Sigmoid colon (tissue), 7 donors: ENCODE results near the gene SETD3. TPM values are rescaled to one million over a fixed set of nuclear protein-coding genes. Genes with fewer than 3 reads are reported as not detected.

ENCODE experiments used
- DNase-seq: peaks from one replicate; pipeline ENCODE4 v3.0.0-alpha.2; 2019
- H3K27ac ChIP-seq, 4 donors: fragments of 200-600 bp; sonication (generic); one replicate each; pipeline ENCODE4 v1.5.1; 2016 to 2019; ENCODE audit warnings: mild to moderate bottlenecking in 1 of 4
- H3K27me3 ChIP-seq, 3 donors: fragments of 200-600 bp; sonication (generic); one replicate each; pipeline ENCODE4 v1.5.1; 2019; ENCODE audit warnings: mild to moderate bottlenecking in 1 of 3
- H3K36me3 ChIP-seq, 4 donors: fragments of 200-600 bp; sonication (generic); one replicate each; pipeline ENCODE4 v1.5.1; 2016 to 2019
- H3K4me1 ChIP-seq, 4 donors: fragments of 200-600 bp; sonication (generic); one replicate each; pipeline ENCODE4 v1.5.1; 2017 to 2019
- H3K4me3 ChIP-seq, 4 donors: fragments of 200-600 bp; sonication (generic); one replicate each; pipeline ENCODE4 v1.5.1; 2017 to 2019; ENCODE audit warnings: mild to moderate bottlenecking in 2 of 4, moderate library complexity in 1 of 4
- H3K9me3 ChIP-seq, 4 donors: fragments of 200-600 bp in 3 of 4; sonication (generic) in 3 of 4; one replicate each; pipeline versions ENCODE4 v1.5.1 to v1.6.1; 2013 to 2019
- CTCF ChIP-seq, 4 experiments: fragments of 450-650 bp in 3 of 4; fragments of 200-600 bp in 1 of 4; IDR thresholded peaks; one replicate each; pipeline ENCODE4 v1.5.1; 2016 to 2019; ENCODE audit warnings: antibody characterized with exemption in 4 of 4, mild to moderate bottlenecking in 3 of 4, moderate library complexity in 2 of 4
- EP300 ChIP-seq, 4 donors: sonication (generic); formaldehyde crosslinking; IDR thresholded peaks; one replicate each; pipeline ENCODE4 v1.6.1; 2017; ENCODE audit warnings: antibody characterized with exemption in 4 of 4
- POLR2A ChIP-seq, 2 donors: fragments of 450-650 bp; IDR thresholded peaks; one replicate each; pipeline ENCODE4 v1.6.1; 2016; ENCODE audit warnings: antibody characterized with exemption in 2 of 2, mild to moderate bottlenecking in 2 of 2, moderate library complexity in 2 of 2
- POLR2AphosphoS5 ChIP-seq, 4 donors: sonication (generic); formaldehyde crosslinking; IDR thresholded peaks; one replicate each; pipeline ENCODE4 v1.6.1; 2017; ENCODE audit warnings: antibody characterized with exemption in 4 of 4
- WGBS, 2 donors: extraction: QIAGEN DNeasy Blood & Tissue Kit; methylation state at CpG; one replicate each; pipeline ENCODE4 v1.1.7; 2013; 5-methylcytosine and 5-hydroxymethylcytosine counted together
- intact Hi-C: fragments of 100-400 bp; cut with DNase I; formaldehyde crosslinking; loops from one replicate; pipeline ENCODE4 v1.15.1; 2023
- polyA plus RNA-seq, 3 donors: library from polyadenylated mRNA; stranded (reverse); fragments of 200-250 nt; gene quantifications; one replicate each; pipeline ENCODE4 v1.2.3, GENCODE V29; 2013
- total RNA-seq, 4 donors: library from RNA; depleted of rRNA; stranded (reverse); fragments of >200 nt; gene quantifications; one replicate each; pipeline ENCODE4 v1.1.0, GENCODE V29; 2016
- donor health status: healthy with polysubstance abuse.
- donor health status: Bipolar disorder and iron deficiency.
- donor health status: healthy.

The SETD3 gene
- total and polyA plus RNA-seq, 7 donors = 34.6 to 164 (median 130) TPM

DNA sequence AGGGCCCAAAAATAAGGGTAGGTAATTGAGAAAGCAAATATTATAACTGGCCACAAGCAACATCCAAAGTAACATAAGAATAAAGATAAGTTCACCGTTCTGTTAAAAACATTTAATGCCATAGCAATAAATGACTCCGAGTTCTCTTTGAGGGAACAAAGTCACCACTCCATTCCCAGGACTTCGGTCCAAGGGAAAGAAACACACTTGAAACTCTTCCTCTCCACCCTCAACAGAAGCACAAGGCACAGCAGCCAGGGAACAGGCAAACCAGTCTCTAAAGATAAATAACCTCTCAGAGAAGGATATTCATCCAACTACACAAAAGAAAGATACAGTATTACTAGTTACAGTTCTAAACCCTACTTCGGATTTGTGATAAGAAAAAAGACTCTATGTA, 2.5 kb downstream of the SETD3 start:
- TF ChIP-seq POLR2AphosphoS5 (IDR thresholded peaks at IDR 0.05) = no peak
- TF ChIP-seq EP300 (IDR thresholded peaks at IDR 0.05) = no peak
- TF ChIP-seq CTCF (IDR thresholded peaks at IDR 0.05) = no peak
- no peak for TF ChIP-seq POLR2A (IDR thresholded peaks at IDR 0.05)
- Histone ChIP-seq H3K4me3 (no peak overlapping the region), H3K27ac (peak overlapping the region in 3 of 4 donors; percentile 94 to 99 (median 97)), H3K4me1 (peaks cover 0 to 50% (median 45%) of the 10 kb centered on the region in 4 donors), H3K9me3 (no peaks in the 10 kb centered on the region), H3K27me3 (no peaks in the 10 kb centered on the region), H3K36me3 (no peaks in the 10 kb centered on the region)
- 26 to 71% methylated on average over 4 of the region's 4 CpGs for WGBS, 2 donors
- DNase-seq = no peak
- intact Hi-C loops = no loop called here

- TF ChIP-seq POLR2AphosphoS5 (IDR thresholded peaks at IDR 0.05) = no peak
- no peak for TF ChIP-seq CTCF (IDR thresholded peaks at IDR 0.05)
- no peak for TF ChIP-seq POLR2A (IDR thresholded peaks at IDR 0.05)
- TF ChIP-seq EP300 (IDR thresholded peaks at IDR 0.05) = no peak
- no peak for DNase-seq
- intact Hi-C loops = no loop called here
- Histone ChIP-seq H3K9me3 (no peaks in the 10 kb centered on the region), H3K36me3 (no peaks in the 10 kb centered on the region), H3K27me3 (no peaks in the 10 kb centered on the region), H3K4me1 (peaks cover 0 to 38% (median 33%) of the 10 kb centered on the region in 4 donors), H3K4me3 (no peak overlapping the region), H3K27ac (no peak overlapping the region)
- 73% methylated on average over 1 of the region's 1 CpG for WGBS, 2 donors
Measured at GRCh38 chr14:99476864-99477263, 3.8 kb downstream of the SETD3 start.

- DNase-seq = no peak
- no peak for TF ChIP-seq EP300 (IDR thresholded peaks at IDR 0.05)
- TF ChIP-seq POLR2A (IDR thresholded peaks at IDR 0.05) = no peak
- TF ChIP-seq POLR2AphosphoS5 (IDR thresholded peaks at IDR 0.05) = no peak
- no peak for TF ChIP-seq CTCF (IDR thresholded peaks at IDR 0.05)
- Histone ChIP-seq H3K27me3 (no peaks in the 10 kb centered on the region), H3K9me3 (no peaks in the 10 kb centered on the region), H3K36me3 (no peaks in the 10 kb centered on the region), H3K4me1 (peaks cover 0 to 37% (median 33%) of the 10 kb centered on the region in 4 donors), H3K27ac (peak overlapping the region in 2 of 4 donors; percentile 15 to 26), H3K4me3 (no peak overlapping the region)
- intact Hi-C loops = no loop called here
- 92 to 94% methylated on average over 2 of the region's 2 CpGs for WGBS, 2 donors
Measured at GRCh38 chr14:99475660-99476059, 5.0 kb downstream of the SETD3 start.

DNA sequence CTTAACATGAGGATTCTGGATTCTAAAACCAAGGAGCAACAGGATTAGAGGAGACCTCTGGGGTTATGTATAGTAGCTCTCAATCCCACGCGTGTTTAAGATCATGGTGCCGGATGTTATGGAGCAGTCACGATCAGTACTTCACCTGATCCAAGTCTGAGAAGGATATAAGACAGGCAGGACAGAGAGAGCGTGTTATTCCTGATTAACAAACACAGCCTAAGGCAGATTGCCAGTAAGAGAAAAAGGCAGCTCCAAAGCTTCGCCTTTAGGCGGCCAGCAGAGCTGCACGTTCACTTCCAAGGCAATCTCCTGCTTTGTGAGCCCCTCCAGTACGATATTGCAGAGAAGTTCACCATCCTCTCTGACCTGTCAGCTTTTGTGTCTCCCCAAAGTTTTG, 5.5 kb downstream of the SETD3 start:
- H3K4me1 ChIP-seq = peaks cover 0 to 37% (median 33%) of the 10 kb centered on the region in 4 donors
- no peak overlapping the region for H3K4me3 ChIP-seq
- WGBS, 2 donors = 87 to 92% methylated on average over 9 of the region's 9 CpGs
- no peaks in the 10 kb centered on the region for H3K9me3 ChIP-seq
- DNase-seq = no peak
- intact Hi-C loops = no loop called here
- peak overlapping the region in 3 of 4 donors; percentile 15 to 54 (median 26) for H3K27ac ChIP-seq
- TF ChIP-seq POLR2AphosphoS5 (IDR thresholded peaks at IDR 0.05) (no peak), CTCF (IDR thresholded peaks at IDR 0.05) (peak in 1 of 4 experiments; percentile 29)
- no peaks in the 10 kb centered on the region for H3K27me3 ChIP-seq
- no peaks in the 10 kb centered on the region for H3K36me3 ChIP-seq

DNA sequence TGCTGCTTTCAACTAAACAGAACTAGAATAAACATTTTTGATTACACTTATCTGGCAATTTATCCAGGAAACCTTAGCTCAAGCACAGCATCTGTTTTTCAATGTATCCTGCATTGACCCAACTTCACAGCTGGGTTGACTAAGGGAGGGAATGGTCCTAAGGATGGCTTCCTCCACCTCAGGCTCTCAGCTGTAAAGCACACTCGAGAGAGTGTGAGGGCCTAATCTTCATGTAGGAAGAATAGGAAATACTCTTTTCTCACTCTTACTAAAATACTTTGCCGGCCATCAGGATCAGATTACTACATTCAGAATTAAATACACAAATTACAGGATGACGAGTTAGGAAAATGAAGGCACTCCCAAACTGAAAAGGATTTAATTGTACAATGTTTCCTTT, 7.2 kb downstream of the SETD3 start:
- no peak for DNase-seq
- Histone ChIP-seq H3K36me3 (no peaks in the 10 kb centered on the region), H3K27ac (no peak overlapping the region), H3K27me3 (no peaks in the 10 kb centered on the region), H3K4me1 (peaks cover 0 to 25% (median 20%) of the 10 kb centered on the region in 4 donors), H3K4me3 (no peak overlapping the region), H3K9me3 (no peaks in the 10 kb centered on the region)
- TF ChIP-seq CTCF (IDR thresholded peaks at IDR 0.05) (no peak), POLR2A (IDR thresholded peaks at IDR 0.05) (no peak), POLR2AphosphoS5 (IDR thresholded peaks at IDR 0.05) (no peak), EP300 (IDR thresholded peaks at IDR 0.05) (no peak)
- 71 to 83% methylated on average over 3 of the region's 3 CpGs for WGBS, 2 donors
- intact Hi-C loops = no loop called here
